ENCODE data around the gene HEXIM1. TPM values are rescaled to one million over a fixed set of nuclear protein-coding genes. Genes with fewer than 3 reads are reported as not detected.

HEXIM1 gene
- total RNA-seq, 4 donors from 2014 or later = 26.3 to 79.6 (median 36.9) TPM

- peaks cover 0 to 67% of the 10 kb centered on the region in 2 donors for H3K36me3 ChIP-seq
- no peaks in the 10 kb centered on the region for H3K9me3 ChIP-seq
- no peak for DNase-seq
- H3K27ac ChIP-seq = peak overlapping the region; percentile 22 to 96 (median 58)
- H3K4me3 ChIP-seq = no peak overlapping the region
- no peak for ATAC-seq
- H3K4me1 ChIP-seq = peaks cover 55 to 83% of the 10 kb centered on the region in 2 donors
- intact Hi-C loops (cut with DNase I; ENCODE audit: low total_unique reads) (no loop called here), in situ Hi-C loops (cut with MboI; ENCODE audit: low sequenced_read_pairs in 4 of 4) (loop anchor here in 2 of 4 donors (10.0 to 25.0 kb wide), 2 partner anchors 180 to 192 kb away; partner anchors contain the start of gene GFAP (in 1 of the 2))
- no peak for TF ChIP-seq CTCF (IDR thresholded peaks at IDR 0.05 in 4 of 5, conservative IDR thresholded peaks at IDR 0.05 in 1 of 5)
- no peak for TF ChIP-seq POLR2A (IDR thresholded peaks at IDR 0.05)
- no peaks in the 10 kb centered on the region for H3K27me3 ChIP-seq
These were observed 43.8 kb upstream of the HEXIM1 start for GRCh38 chr17:45104497-45104896.

- peak overlapping the region; percentile 29 to 96 (median 70) for H3K27ac ChIP-seq
- ATAC-seq = peak in 1 of 2 donors; percentile 5
These were observed 43.2 kb upstream of the HEXIM1 start for GRCh38 chr17:45104907-45105624.

GRCh38 chr17:45106096-45106495 lies 42.2 kb upstream of the HEXIM1 start:
- Histone ChIP-seq H3K4me1 (peaks cover 71 to 99% of the 10 kb centered on the region in 2 donors), H3K36me3 (peaks cover 0 to 57% of the 10 kb centered on the region in 2 donors), H3K4me3 (no peak overlapping the region), H3K9me3 (no peaks in the 10 kb centered on the region), H3K27ac (peak overlapping the region; percentile 29 to 96 (median 70)), H3K27me3 (no peaks in the 10 kb centered on the region)
- ATAC-seq (peak in 1 of 2 donors; percentile 21), DNase-seq (peak in 1 of 2 donors; percentile 64)
- intact Hi-C loops (cut with DNase I; ENCODE audit: low total_unique reads) = no loop called here
- TF ChIP-seq CTCF (IDR thresholded peaks at IDR 0.05 in 4 of 5, conservative IDR thresholded peaks at IDR 0.05 in 1 of 5) = no peak
- no peak for TF ChIP-seq POLR2A (IDR thresholded peaks at IDR 0.05)
- in situ Hi-C loops (cut with MboI; ENCODE audit: low sequenced_read_pairs in 4 of 4) = loop anchor here in 2 of 4 donors (10.0 to 25.0 kb wide), 2 partner anchors 181 to 194 kb away; partner anchors contain the start of gene GFAP (in 1 of the 2)

More at GRCh38 chr17:45104907-45105624, 43.2 kb upstream of the HEXIM1 start:
- in situ Hi-C loops (cut with MboI; ENCODE audit: low sequenced_read_pairs in 4 of 4) (loop anchor here in 2 of 4 donors (10.0 to 25.0 kb wide), 2 partner anchors 180 to 193 kb away; partner anchors contain the start of gene GFAP (in 1 of the 2)), intact Hi-C loops (cut with DNase I; ENCODE audit: low total_unique reads) (no loop called here)
- no peak overlapping the region for H3K4me3 ChIP-seq
- H3K36me3 ChIP-seq = peaks cover 0 to 61% of the 10 kb centered on the region in 2 donors
- TF ChIP-seq CTCF (IDR thresholded peaks at IDR 0.05 in 4 of 5, conservative IDR thresholded peaks at IDR 0.05 in 1 of 5) = no peak
- TF ChIP-seq POLR2A (IDR thresholded peaks at IDR 0.05) = no peak
- no peaks in the 10 kb centered on the region for H3K27me3 ChIP-seq
- H3K4me1 ChIP-seq = peaks cover 60 to 89% of the 10 kb centered on the region in 2 donors
- no peaks in the 10 kb centered on the region for H3K9me3 ChIP-seq
- no peak for DNase-seq

- Histone ChIP-seq H3K9me3 (no peaks in the 10 kb centered on the region), H3K36me3 (peaks cover 0 to 56% of the 10 kb centered on the region in 2 donors), H3K27me3 (no peaks in the 10 kb centered on the region), H3K4me3 (no peak overlapping the region), H3K4me1 (peaks cover 75 to 97% of the 10 kb centered on the region in 2 donors), H3K27ac (peak overlapping the region; percentile 22 to 96 (median 58))
- DNase-seq (no peak), ATAC-seq (no peak)
- intact Hi-C loops (cut with DNase I; ENCODE audit: low total_unique reads) = no loop called here
- in situ Hi-C loops (cut with MboI; ENCODE audit: low sequenced_read_pairs in 4 of 4) = loop anchor here in 2 of 4 donors (10.0 to 25.0 kb wide), 2 partner anchors 182 to 194 kb away; partner anchors contain the start of gene GFAP (in 1 of the 2)
- TF ChIP-seq CTCF (IDR thresholded peaks at IDR 0.05 in 4 of 5, conservative IDR thresholded peaks at IDR 0.05 in 1 of 5) = no peak
- TF ChIP-seq POLR2A (IDR thresholded peaks at IDR 0.05) = no peak
These were observed 41.7 kb upstream of the HEXIM1 start for GRCh38 chr17:45106582-45106981.

Data from gastrocnemius medialis (tissue), 4 donors.